Peyer's patch (tissue), 4 donors: ENCODE results near the gene LGALS4. TPM values are rescaled to one million over a fixed set of nuclear protein-coding genes. Genes with fewer than 3 reads are reported as not detected.
A peak's percentile ranks its signal among the peaks of the same experiment; 100 is the strongest.
"Not testable (repeated sequence)": the region's sequence is repeated elsewhere in the genome, so short reads cannot be mapped to it uniquely, and the experiment has no call there.

Source experiments
- DNase-seq, 3 donors: peaks; one replicate each; pipeline ENCODE4 v3.0.0-alpha.2; 2017 to 2019
- H3K27ac ChIP-seq, 4 donors: fragments of 200-600 bp; sonication (generic); one replicate each; pipeline ENCODE4 v1.5.1; 2016 to 2019
- H3K27me3 ChIP-seq, 2 donors: fragments of 200-600 bp; sonication (generic); one replicate each; pipeline ENCODE4 v1.5.1; 2019
- H3K36me3 ChIP-seq, 3 donors: fragments of 200-600 bp; sonication (generic); one replicate each; pipeline ENCODE4 v1.5.1; 2016 to 2019
- H3K4me1 ChIP-seq, 4 donors: fragments of 200-600 bp; sonication (generic); one replicate each; pipeline ENCODE4 v1.5.1; 2016 to 2019
- H3K4me3 ChIP-seq, 4 donors: fragments of 200-600 bp; sonication (generic); 1 replicate in 3 of 4; 2 replicates in 1 of 4; pipeline ENCODE4 v1.5.1; 2016 to 2019; ENCODE audit warnings: mild to moderate bottlenecking in 1 of 4
- H3K9me3 ChIP-seq, 4 donors: fragments of 200-600 bp; sonication (generic); one replicate each; pipeline ENCODE4 v1.5.1; 2016 to 2019; ENCODE audit warnings: mild to moderate bottlenecking in 1 of 4
- CTCF ChIP-seq, 6 experiments: fragments of 450-650 bp in 4 of 6; fragments of 200-600 bp in 2 of 6; sonication (generic) in 1 of 6; IDR thresholded peaks; one replicate each; pipeline ENCODE4 v1.5.1; 2017 to 2019; ENCODE audit warnings: antibody characterized with exemption in 6 of 6, mild to moderate bottlenecking in 3 of 6, moderate library complexity in 1 of 6
- POLR2A ChIP-seq, 2 donors: fragments of 450-650 bp; IDR thresholded peaks; one replicate each; pipeline ENCODE4 v1.5.1; 2017; ENCODE audit warnings: antibody characterized with exemption in 2 of 2, mild to moderate bottlenecking in 2 of 2, moderate library complexity in 2 of 2
- total RNA-seq, 4 donors: library from RNA; depleted of rRNA; stranded (reverse); fragments of >200 nt; gene quantifications; one replicate each; pipeline ENCODE4 v1.1.0, GENCODE V29; 2016

The LGALS4 gene
- total RNA-seq, 4 donors from 2014 or later, result 1,215 to 4,170 (median 2,579) TPM

GRCh38 chr19:38831142-38831605, 18.4 kb upstream of the LGALS4 start:
- H3K36me3 ChIP-seq, result peaks cover 0 to 33% (median 0%) of the 10 kb centered on the region in 3 donors

DNA sequence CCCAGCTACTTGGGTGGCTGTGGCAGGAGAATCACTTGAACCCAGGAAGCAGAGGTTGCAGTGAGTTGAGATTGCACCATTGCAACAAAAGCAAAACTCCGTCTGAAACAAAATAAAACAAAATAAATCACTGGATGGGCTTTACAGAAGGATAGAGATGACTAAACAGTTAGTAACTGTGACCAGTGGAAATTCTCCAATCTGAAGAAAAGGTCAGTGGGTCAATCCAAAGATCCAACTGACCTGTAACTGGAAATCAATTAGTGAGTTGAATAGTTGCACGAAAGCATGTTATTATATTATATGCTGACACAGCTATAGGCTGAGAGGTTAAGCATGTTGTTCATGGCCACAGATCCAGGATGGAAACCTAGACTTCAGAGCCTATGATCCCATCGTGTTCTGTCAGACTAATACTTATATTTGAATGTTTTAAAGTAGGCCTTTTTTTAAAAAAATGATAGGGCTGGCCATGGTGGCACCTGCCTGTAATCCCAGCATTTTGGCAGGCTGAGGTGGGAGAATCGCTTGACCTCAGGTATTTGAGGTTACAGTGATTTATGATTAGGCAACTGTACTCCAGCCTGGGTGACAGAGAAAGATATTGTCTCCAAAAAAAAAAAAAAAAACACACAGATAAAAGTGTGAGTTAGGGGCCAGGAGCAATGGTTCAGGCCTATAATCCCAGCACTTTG, 17.4 kb upstream of the LGALS4 start:
- Histone ChIP-seq H3K4me1 (peaks cover 0 to 41% (median 4%) of the 10 kb centered on the region in 4 donors), H3K27me3 (no peaks in the 10 kb centered on the region), H3K4me3 (peak overlapping the region in 2 of 4 donors; percentile 64 to 71), H3K36me3 (peaks cover 0 to 36% (median 0%) of the 10 kb centered on the region in 3 donors), H3K9me3 (no peaks in the 10 kb centered on the region), H3K27ac (peak overlapping the region in 2 of 4 donors; percentile 88 to 95)
- DNase-seq, result no peak
- TF ChIP-seq POLR2A (IDR thresholded peaks at IDR 0.05) (no peak), CTCF (IDR thresholded peaks at IDR 0.05) (no peak)

More at GRCh38 chr19:38831142-38831605, 18.4 kb upstream of the LGALS4 start:
- H3K27ac ChIP-seq, result peak overlapping the region; percentile 84 to 95 (median 90)
- DNase-seq, result peak; percentile 54 to 83 (median 75)
- no peaks in the 10 kb centered on the region for H3K9me3 ChIP-seq
- H3K27me3 ChIP-seq, result no peaks in the 10 kb centered on the region
- H3K4me1 ChIP-seq, result peaks cover 0 to 34% (median 4%) of the 10 kb centered on the region in 4 donors
- peak overlapping the region; percentile 58 to 74 (median 68) for H3K4me3 ChIP-seq
- TF ChIP-seq CTCF (IDR thresholded peaks at IDR 0.05) (no peak), POLR2A (IDR thresholded peaks at IDR 0.05) (peak in 1 of 2 donors; percentile 18)

GRCh38 chr19:38829203-38829602, 16.5 kb upstream of the LGALS4 start:
- not testable (repeated sequence) for H3K4me3 ChIP-seq, H3K27me3 ChIP-seq, H3K9me3 ChIP-seq, H3K27ac ChIP-seq, DNase-seq
- peaks cover 0 to 42% (median 4%) of the 10 kb centered on the region in 4 donors for H3K4me1 ChIP-seq
- H3K36me3 ChIP-seq, result peaks cover 0 to 41% (median 0%) of the 10 kb centered on the region in 3 donors

GRCh38 chr19:38826856-38827551, 14.3 kb upstream of the LGALS4 start:
- Histone ChIP-seq H3K27ac (peak overlapping the region in 3 of 4 donors; percentile 43 to 75 (median 63)), H3K4me1 (peaks cover 0 to 37% (median 4%) of the 10 kb centered on the region in 4 donors), H3K27me3 (no peaks in the 10 kb centered on the region), H3K9me3 (no peaks in the 10 kb centered on the region), H3K4me3 (no peak overlapping the region), H3K36me3 (peaks cover 0 to 59% (median 8%) of the 10 kb centered on the region in 3 donors)
- TF ChIP-seq POLR2A (IDR thresholded peaks at IDR 0.05) (no peak), CTCF (IDR thresholded peaks at IDR 0.05) (no peak)
- no peak for DNase-seq

GRCh38 chr19:38825936-38826335, 13.2 kb upstream of the LGALS4 start:
- DNase-seq, H3K9me3 ChIP-seq, H3K27me3 ChIP-seq: not testable (repeated sequence)
- H3K4me1 ChIP-seq, result peaks cover 0 to 46% (median 4%) of the 10 kb centered on the region in 4 donors
- peak overlapping the region in 1 of 4 donors; percentile 10 for H3K4me3 ChIP-seq
- peak overlapping the region in 3 of 4 donors; percentile 43 to 75 (median 63) for H3K27ac ChIP-seq
- peaks cover 0 to 65% (median 8%) of the 10 kb centered on the region in 3 donors for H3K36me3 ChIP-seq
- TF ChIP-seq POLR2A (IDR thresholded peaks at IDR 0.05), result peak; percentile 40 to 61

DNA sequence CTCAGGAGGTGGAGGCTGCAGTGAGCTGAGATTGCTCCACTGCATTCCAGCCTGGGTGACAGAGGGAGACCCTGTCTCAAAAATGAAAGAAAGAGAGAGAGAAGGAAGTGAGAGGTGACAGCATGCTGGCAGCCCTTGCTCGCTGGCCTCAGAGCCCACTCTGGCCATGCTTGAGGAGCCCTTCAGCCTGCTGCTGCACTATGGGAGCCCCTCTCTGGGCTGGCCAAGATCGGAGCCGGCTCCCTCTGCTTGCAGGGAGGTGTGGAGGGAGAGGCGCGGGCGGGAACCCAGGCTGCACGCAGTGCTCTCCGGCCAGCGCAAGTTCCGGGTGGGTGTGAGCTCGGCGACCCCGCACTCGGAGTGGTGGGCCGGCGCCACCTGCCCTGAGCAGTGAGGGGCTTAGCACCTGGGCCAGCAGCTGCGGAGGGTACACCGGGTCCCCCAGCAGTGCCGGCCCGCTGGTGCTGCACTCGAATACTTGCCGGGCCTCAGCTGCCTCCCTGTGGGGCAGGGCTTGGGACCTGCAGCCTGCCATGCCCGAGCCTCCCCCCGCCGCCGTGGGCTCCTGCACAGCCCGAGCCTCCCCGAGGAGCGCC, 8.6 kb upstream of the LGALS4 start:
- not testable (repeated sequence) for DNase-seq, H3K9me3 ChIP-seq, H3K27me3 ChIP-seq
- Histone ChIP-seq H3K27ac (peak overlapping the region in 3 of 4 donors; percentile 71 to 96 (median 89)), H3K36me3 (peaks cover 0 to 56% (median 8%) of the 10 kb centered on the region in 3 donors), H3K4me1 (peaks cover 0 to 44% (median 0%) of the 10 kb centered on the region in 4 donors), H3K4me3 (peak overlapping the region in 2 of 4 donors; percentile 45 to 54)
